ENCODE data around the gene COL28A1.

GRCh38 chr7:7416031-7416858 lies 119.4 kb downstream of the COL28A1 start:
- TF ChIP-seq CTCF (optimal IDR thresholded peaks at IDR 0.05 in 1 of 3, IDR thresholded peaks at IDR 0.05 in 1 of 3, conservative IDR thresholded peaks at IDR 0.05 in 1 of 3; ENCODE audit: extremely low read depth in 1 of 3, insufficient read depth in 2 of 3, low read length in 3 of 3): no peak
- TF ChIP-seq EZH2 (IDR thresholded peaks at IDR 0.05; ENCODE audit: low read length): no peak
